ENCODE measurements around the gene TGFBR3. TPM values are rescaled to one million over a fixed set of nuclear protein-coding genes. Genes with fewer than 3 reads are reported as not detected.

The TGFBR3 gene
- total RNA-seq, 1 experiment from 2014 or later, result 2.4 TPM

GRCh38 chr1:91732291-91733107 lies 153.5 kb downstream of the TGFBR3 start:
- H3K4ac ChIP-seq (ENCODE audit: low read depth, low read length), result no peak overlapping the region
- 0 out of 7 replicates have a peak overlapping the region, but pooled peaks of 1 of the 3 experiments have one; percentile 16 for H3K27ac Mint-ChIP-seq
- H3K23me2 ChIP-seq (ENCODE audit: insufficient read length, low read depth, low read length, poor library complexity, severe bottlenecking), result no peaks in the 10 kb centered on the region
- H3K9ac ChIP-seq (ENCODE audit: extremely low read depth, insufficient read length, low read length), result no peak overlapping the region
- no peak overlapping the region for H2BK20ac ChIP-seq (ENCODE audit: low read depth, low read length, poor library complexity, severe bottlenecking)
- no CpG with 5 or more reads among the region's 15 CpGs for WGBS (ENCODE audit: extremely low coverage, insufficient read length, low lambda C conversion rate)
- no peak overlapping the region for H3K56ac ChIP-seq (ENCODE audit: insufficient read length, low read depth, low read length)
- H3K18ac ChIP-seq (ENCODE audit: insufficient read length, low read depth, low read length), result no peak overlapping the region
- no peaks in the 10 kb centered on the region for H3K9me3 ChIP-seq (ENCODE audit: control insufficient read depth, low read depth, low read length)
- no peak overlapping the region for H2BK15ac ChIP-seq (ENCODE audit: low read depth, low read length)
- H3K4me3 Mint-ChIP-seq, result no peak overlapping the region
- no peak overlapping the region for H3K14ac ChIP-seq (ENCODE audit: insufficient read depth, low read length)
- TF ChIP-seq CTCF (conservative IDR thresholded peaks at IDR 0.05), result no peak
- H3K4me1 ChIP-seq (ENCODE audit: insufficient read depth, low read length), result no peaks in the 10 kb centered on the region; the same call in 1 of the 2 replicates
- no peak overlapping the region for H3K27ac ChIP-seq (ENCODE audit: insufficient read length, low read depth, low read length)
- no peaks in the 10 kb centered on the region for H3K36me3 Mint-ChIP-seq (ENCODE audit: insufficient read depth in 1 of 3, low read depth in 3 of 3)
- no peak overlapping the region for H2AK5ac ChIP-seq (ENCODE audit: insufficient read length, low read length)
- H3K9me3 Mint-ChIP-seq, result no peaks in the 10 kb centered on the region
- no peak overlapping the region for H3K23ac ChIP-seq (ENCODE audit: insufficient read length, low read depth, low read length)
- H2BK12ac ChIP-seq (ENCODE audit: insufficient read length, low read depth, low read length), result no peak overlapping the region
- H4K5ac ChIP-seq (ENCODE audit: insufficient read length, low read depth, low read length), result no peak overlapping the region
- no peak overlapping the region for H2AFZ ChIP-seq (ENCODE audit: low read length)
- H4K8ac ChIP-seq (replicated peaks; ENCODE audit: insufficient read length, low read depth, low read length), result no peak overlapping the region
- H3K27me3 ChIP-seq (ENCODE audit: insufficient read depth, low read length), result no peaks in the 10 kb centered on the region
- H2BK5ac ChIP-seq (ENCODE audit: insufficient read length, low read length), result no peak overlapping the region
- no peaks in the 10 kb centered on the region for H3K27me3 Mint-ChIP-seq (ENCODE audit: low read depth)
- H4K91ac ChIP-seq (ENCODE audit: insufficient read length, low read depth, low read length), result no peak overlapping the region
- H4K20me1 ChIP-seq (ENCODE audit: control insufficient read depth, insufficient read depth, insufficient read length), result no peaks in the 10 kb centered on the region
- peaks cover 17 to 24% of the 10 kb centered on the region in 2 experiments for H3K4me1 Mint-ChIP-seq
- no peak for DNase-seq
- no peaks in the 10 kb centered on the region for H3K79me1 ChIP-seq (ENCODE audit: insufficient read depth, low read depth, low read length, poor library complexity, severe bottlenecking)
- H3K79me2 ChIP-seq (ENCODE audit: insufficient read depth, low read length), result no peaks in the 10 kb centered on the region
- H3T11ph ChIP-seq (ENCODE audit: low read length), result no peak overlapping the region
- no peak overlapping the region for H2BK120ac ChIP-seq (ENCODE audit: low read depth, low read length, poor library complexity, severe bottlenecking)
- no peak overlapping the region for H3K4me2 ChIP-seq (ENCODE audit: insufficient read depth, insufficient read length, low read length)
